H1 (cell line): Measurements from ENCODE around the gene RYR3. TPM values are rescaled to one million over a fixed set of nuclear protein-coding genes. Genes with fewer than 3 reads are reported as not detected.

ENCODE experiments used
- CTCF ChIA-PET: fragments of 300-600 bp; sonication (Branson Sonifier 250); formaldehyde crosslinking; loops from one replicate; lab custom pipeline; 2021; ENCODE audit not compliant: partially characterized antibody; lab: Charles Lee
- POLR2A ChIA-PET: fragments of 300-600 bp; sonication (Branson Sonifier 250); formaldehyde crosslinking; loops from one replicate; lab custom pipeline; 2021; ENCODE audit warnings: inconsistent platforms; ENCODE audit not compliant: partially characterized antibody; lab: Charles Lee
- DNase-seq, 2 experiments: peaks; one replicate each; pipeline versions ENCODE4 v3.0.0 to v3.0.0-alpha.2; 2010 to 2022; ENCODE audit warnings: low spot score in 2 of 2, low read depth in 1 of 2, mixed read lengths in 1 of 2
- FAIRE-seq: peaks from 2 replicates; lab custom pipeline; 2011; peaks lifted over from hg19 to GRCh38; lab: Jason Lieb, UNC
- H2AFZ ChIP-seq: 2 replicates; pipeline ENCODE4 v1.8.1; 2012; ENCODE audit warnings: low read length, inconsistent platforms
- H2AK5ac ChIP-seq: 2 replicates; pipeline ENCODE4 v1.6.1; 2013; ENCODE audit warnings: low read depth, low read length
- H2BK120ac ChIP-seq: replicated peaks from 2 replicates; pipeline ENCODE3; 2013; ENCODE audit warnings: low read depth, low read length, inconsistent platforms
- H2BK12ac ChIP-seq: 2 replicates; pipeline ENCODE4 v1.6.1; 2013; ENCODE audit warnings: low read depth, low read length
- H2BK15ac ChIP-seq: 2 replicates; pipeline ENCODE4 v1.6.1; 2013; ENCODE audit warnings: low read length
- H2BK20ac ChIP-seq: 2 replicates; pipeline ENCODE4 v1.6.1; 2013; ENCODE audit warnings: low read length
- H2BK5ac ChIP-seq: 2 replicates; pipeline ENCODE4 v1.6.1; 2013; ENCODE audit warnings: low read depth, low read length
- H3K14ac ChIP-seq: 2 replicates; pipeline ENCODE4 v1.6.1; 2013; ENCODE audit warnings: inconsistent platforms; ENCODE audit not compliant: insufficient read length
- H3K18ac ChIP-seq: 2 replicates; pipeline ENCODE4 v1.6.1; 2013; ENCODE audit warnings: low read length; ENCODE audit errors: extremely low read depth
- H3K23ac ChIP-seq: 2 replicates; pipeline ENCODE4 v1.6.1; 2013; ENCODE audit warnings: inconsistent platforms; ENCODE audit not compliant: insufficient read length
- H3K23me2 ChIP-seq: 2 replicates; pipeline ENCODE4 v1.6.1; 2013; ENCODE audit warnings: low read depth, low read length
- H3K27ac ChIP-seq: 2 replicates; pipeline ENCODE4 v1.6.1; 2011; ENCODE audit warnings: low read depth, low read length, inconsistent platforms
- H3K27me3 ChIP-seq, 4 experiments: replicated peaks in 1 of 4; 1 replicate in 1 of 4; 2 replicates in 3 of 4; pipeline versions ENCODE4 v1.6.1 to v1.8.1; 2011 to 2013; ENCODE audit warnings: low read length in 3 of 4, mild to moderate bottlenecking in 3 of 4, inconsistent platforms in 2 of 4, mixed read lengths in 2 of 4, moderate library complexity in 1 of 4; ENCODE audit not compliant: control insufficient read depth in 3 of 4, insufficient read depth in 3 of 4; ENCODE audit errors: extremely low read depth in 1 of 4
- H3K36me3 ChIP-seq, 4 experiments: 2 replicates each; pipeline versions ENCODE4 v1.6.1 to v1.8.1; 2011 to 2013; ENCODE audit warnings: mild to moderate bottlenecking in 4 of 4, low read length in 3 of 4, moderate library complexity in 2 of 4, control low read depth in 1 of 4, inconsistent platforms in 1 of 4; ENCODE audit not compliant: insufficient read depth in 4 of 4, control insufficient read depth in 2 of 4
- H3K4ac ChIP-seq: replicated peaks from 2 replicates; pipeline ENCODE3; 2013; ENCODE audit warnings: low read length, low read depth, mixed read lengths, inconsistent platforms; ENCODE audit not compliant: insufficient read length
- H3K4me1 ChIP-seq, 4 experiments: replicated peaks in 1 of 4; 1 replicate in 1 of 4; 2 replicates in 3 of 4; pipeline versions ENCODE4 v1.6.1 to v1.8.1; 2011 to 2013; ENCODE audit warnings: low read length in 3 of 4, inconsistent platforms in 2 of 4, mixed read lengths in 1 of 4; ENCODE audit not compliant: insufficient read depth in 4 of 4, control insufficient read depth in 3 of 4
- H3K4me2 ChIP-seq, 2 experiments: 2 replicates each; pipeline versions ENCODE4 v1.6.1 to v1.8.1; 2011 to 2013; ENCODE audit warnings: low read depth in 2 of 2, low read length in 2 of 2, control low read depth in 1 of 2, inconsistent platforms in 1 of 2, mild to moderate bottlenecking in 1 of 2; ENCODE audit not compliant: insufficient read depth in 1 of 2
- H3K4me3 ChIP-seq, 4 experiments: fragments of 200-600, 300-600 bp in 1 of 4; sonication (generic), shearing (Covaris generic), sonication (Bioruptor Twin) in 1 of 4; 2 replicates each; pipeline versions ENCODE4 v1.5.1 to v1.8.1; 2011 to 2016; ENCODE audit warnings: low read length in 4 of 4, low read depth in 3 of 4, control low read depth in 2 of 4, inconsistent platforms in 2 of 4, mild to moderate bottlenecking in 2 of 4, mixed read lengths in 1 of 4, moderate library complexity in 1 of 4; ENCODE audit not compliant: insufficient read depth in 2 of 4; ENCODE audit errors: extremely low read depth in 1 of 4
- H3K56ac ChIP-seq: replicated peaks from 2 replicates; pipeline ENCODE3; 2013; ENCODE audit warnings: low read depth, mild to moderate bottlenecking, mixed read lengths, low read length, inconsistent platforms; ENCODE audit not compliant: insufficient read length
- H3K79me1 ChIP-seq: 2 replicates; pipeline ENCODE4 v1.6.1; 2013; ENCODE audit warnings: low read depth, low read length, control low read depth
- H3K79me2 ChIP-seq, 2 experiments: 2 replicates each; pipeline versions ENCODE4 v1.6.1 to v1.8.1; 2012 to 2013; ENCODE audit warnings: low read length in 2 of 2, mild to moderate bottlenecking in 2 of 2, inconsistent platforms in 1 of 2; ENCODE audit not compliant: insufficient read depth in 2 of 2, control insufficient read depth in 1 of 2
- H3K9ac ChIP-seq, 4 experiments: replicated peaks in 1 of 4; 1 replicate in 1 of 4; 2 replicates in 3 of 4; pipeline versions ENCODE4 v1.6.1 to v1.8.1; 2011 to 2013; ENCODE audit warnings: low read depth in 3 of 4, low read length in 3 of 4, control low read depth in 2 of 4, mild to moderate bottlenecking in 2 of 4, moderate library complexity in 2 of 4, inconsistent platforms in 1 of 4; ENCODE audit errors: extremely low read depth in 1 of 4
- H3K9me3 ChIP-seq, 2 experiments: 2 replicates each; pipeline versions ENCODE4 v1.6.1 to v1.8.1; 2012 to 2013; ENCODE audit warnings: mild to moderate bottlenecking in 2 of 2, moderate library complexity in 2 of 2, control low read depth in 1 of 2, inconsistent platforms in 1 of 2, low read depth in 1 of 2, low read length in 1 of 2, mixed read lengths in 1 of 2; ENCODE audit not compliant: insufficient read depth in 2 of 2
- H4K20me1 ChIP-seq, 2 experiments: replicated peaks in 1 of 2; 2 replicates each; pipeline versions ENCODE3 to v1.8.1; 2011 to 2013; ENCODE audit warnings: inconsistent platforms in 2 of 2, low read length in 2 of 2, mild to moderate bottlenecking in 1 of 2; ENCODE audit not compliant: insufficient read depth in 2 of 2, control insufficient read depth in 1 of 2
- H4K5ac ChIP-seq: 2 replicates; pipeline ENCODE4 v1.6.1; 2013; ENCODE audit warnings: low read length, low read depth, mixed read lengths, inconsistent platforms; ENCODE audit not compliant: insufficient read length
- H4K8ac ChIP-seq: 2 replicates; pipeline ENCODE4 v1.8.0; 2013; ENCODE audit warnings: mild to moderate bottlenecking, moderate library complexity, low read length, inconsistent platforms; ENCODE audit not compliant: insufficient read depth; ENCODE audit errors: extremely low read depth
- H4K91ac ChIP-seq: replicated peaks from 2 replicates; pipeline ENCODE3; 2013; ENCODE audit warnings: low read length, mixed read lengths, inconsistent platforms; ENCODE audit not compliant: insufficient read length
- ATF2 ChIP-seq: IDR thresholded peaks from 2 replicates; pipeline ENCODE4 v1.6.1; 2012; ENCODE audit warnings: low read length, inconsistent platforms
- BACH1 ChIP-seq: IDR thresholded peaks from 2 replicates; pipeline ENCODE4 v1.6.1; 2012; ENCODE audit warnings: low read length, improper control_type of control experiment
- CHD2 ChIP-seq: IDR thresholded peaks from 2 replicates; pipeline ENCODE4 v1.6.1; 2012; ENCODE audit warnings: low read length, improper control_type of control experiment
- CTBP2 ChIP-seq: IDR thresholded peaks from 2 replicates; pipeline ENCODE4 v1.7.0; 2011; ENCODE audit warnings: borderline replicate concordance, mild to moderate bottlenecking, moderate library complexity, mixed read lengths, low read length; ENCODE audit not compliant: insufficient read depth, insufficient read length
- GABPA ChIP-seq: IDR thresholded peaks from 2 replicates; pipeline ENCODE4 v1.6.1; 2011; ENCODE audit warnings: mild to moderate bottlenecking, low read length, moderate library complexity, borderline replicate concordance; ENCODE audit not compliant: insufficient read depth
- MAFK ChIP-seq: IDR thresholded peaks from 2 replicates; pipeline ENCODE4 v1.6.1; 2012; ENCODE audit warnings: low read depth, mild to moderate bottlenecking, improper control_type of control experiment, low read length
- POLR2A ChIP-seq, 2 experiments: IDR thresholded peaks; 1 replicate in 1 of 2; 2 replicates in 1 of 2; pipeline ENCODE4 v1.6.1; 2011; ENCODE audit warnings: low read depth in 2 of 2, low read length in 2 of 2, mild to moderate bottlenecking in 2 of 2; ENCODE audit errors: control extremely low read depth in 1 of 2
- RNF2 ChIP-seq: fragments of 200-900, 300-1000 bp; sonication (generic); IDR thresholded peaks from 2 replicates; pipeline ENCODE4 v1.7.1; 2016; ENCODE audit warnings: borderline replicate concordance, low read depth, mild to moderate bottlenecking, antibody characterized with exemption, low read length; ENCODE audit not compliant: poor library complexity, severe bottlenecking; ENCODE audit errors: missing control alignments
- SIRT6 ChIP-seq: IDR thresholded peaks from one replicate; pipeline ENCODE4 v1.7.1; 2012; ENCODE audit warnings: low read length, inconsistent platforms
- SP2 ChIP-seq: IDR thresholded peaks from 2 replicates; pipeline ENCODE4 v1.6.1; 2012; ENCODE audit warnings: mild to moderate bottlenecking, low read length, inconsistent platforms
- SUZ12 ChIP-seq: fragments of 200-600 bp; sonication (generic); IDR thresholded peaks from 2 replicates; pipeline ENCODE4 v1.6.1; 2012; ENCODE audit warnings: mild to moderate bottlenecking, inconsistent platforms, low read length, moderate library complexity, mixed read lengths
- TBP ChIP-seq: IDR thresholded peaks from 2 replicates; pipeline ENCODE4 v1.6.1; 2011; ENCODE audit warnings: low read depth, low read length, improper control_type of control experiment
- WGBS, 2 experiments: shearing (Covaris generic) in 1 of 2; methylation state at CpG; one replicate each; pipeline versions ENCODE4 v1.1.6 to v1.1.7; 2013 to 2015; ENCODE audit warnings: low lambda C conversion rate in 2 of 2, mixed read lengths in 2 of 2, inconsistent platforms in 1 of 2, low coverage in 1 of 2, missing lambda C conversion rate in 1 of 2; ENCODE audit not compliant: insufficient replicate concordance in 2 of 2, insufficient coverage in 1 of 2, insufficient read length in 1 of 2; ENCODE audit errors: extremely low coverage in 1 of 2, missing lambda C conversion rate in 1 of 2; 5-methylcytosine and 5-hydroxymethylcytosine counted together
- polyA plus RNA-seq, 7 experiments: library from polyadenylated mRNA; depleted of rRNA in 3 of 7; stranded (reverse) in 5 of 7; unstranded in 2 of 7; fragments of >200 nt in 5 of 7; fragments of 200-250 nt in 2 of 7; gene quantifications; 1 replicate in 5 of 7; 2 replicates in 1 of 7; 4 replicates in 1 of 7; pipeline versions ENCODE4 v1.2.1 to v1.2.3, GENCODE V29; 2011 to 2013; ENCODE audit warnings: missing spikeins in 2 of 7, mixed read lengths in 2 of 7
- total RNA-seq: library from RNA; stranded (reverse); fragmentation: NEBNext Ultra II Directional; extraction: Animal tissue kit (Norgen Biotek cat#: 25700); gene quantifications from 2 replicates; pipeline ENCODE4 v1.2.1, GENCODE V29; 2021

The RYR3 gene
- total and polyA plus RNA-seq, 2 of the 8 experiments (the other 6 are each of a cell fraction or from before 2014, with no cell fraction given), result 0.33 to 3.4 TPM

- DNase-seq (no peak), FAIRE-seq (no peak)
- Histone ChIP-seq H3K23ac (no peak overlapping the region), H3K79me2 (no peaks in the 10 kb centered on the region), H3K9me3 (no peaks in the 10 kb centered on the region), H4K5ac (no peak overlapping the region), H4K91ac (peak overlapping the region; percentile 45), H2BK12ac (peak overlapping the region; percentile 17; the same call in 1 of the 2 replicates), H3K18ac (peak overlapping the region; percentile 44; the same call in 1 of the 2 replicates), H3K23me2 (no peaks in the 10 kb centered on the region), H2BK15ac (no peak overlapping the region), H4K20me1 (no peaks in the 10 kb centered on the region), H3K36me3 (no peaks in the 10 kb centered on the region), H3K27me3 (no peaks in the 10 kb centered on the region), H3K4me3 (peak overlapping the region in 1 of 4 experiments; percentile 11; a peak in 1 of 8 replicates), H3K4me1 (peaks cover 0 to 9% (median 5%) of the 10 kb centered on the region in 4 experiments; a peak in 6 of 7 replicates), H3K27ac (no peak overlapping the region), H2BK120ac (no peak overlapping the region), H3K14ac (no peak overlapping the region), H3K9ac (no peak overlapping the region), H3K4ac (no peak overlapping the region), H3K56ac (no peak overlapping the region), H2BK20ac (peak overlapping the region; percentile 13), H2AFZ (no peak overlapping the region), H2AK5ac (no peak overlapping the region), H2BK5ac (no peak overlapping the region; the same call in 1 of the 2 replicates), H4K8ac (no peak overlapping the region), H3K4me2 (peak overlapping the region in 1 of 2 experiments; percentile 50; a peak in 2 of 4 replicates), H3K79me1 (no peaks in the 10 kb centered on the region)
- POLR2A ChIA-PET, result interaction anchor here (0.7 kb wide), 1 partner anchor 8 kb away, joined by 3 read pairs; no protein-coding TSS in a partner anchor
- CTCF ChIA-PET, result interaction anchor here (1.0 kb wide), 1 partner anchor 64 kb away, joined by 3 read pairs; no protein-coding TSS in a partner anchor
- WGBS, 2 experiments, result 89% methylated on average over 4 of the region's 4 CpGs; no CpG with 5 or more reads in 1 of the 2 experiments
- TF ChIP-seq CHD2 (no peak), CTBP2 (no peak), POLR2A (IDR thresholded peaks at IDR 0.05; ENCODE audit: control extremely low read depth in 1 of 2, low read depth in 2 of 2, low read length in 2 of 2) (no peak), SUZ12 (no peak), SIRT6 (no peak), GABPA (no peak), MAFK (no peak), RNF2 (no peak), SP2 (no peak), TBP (no peak), BACH1 (no peak), ATF2 (no peak)
These were observed 533.8 kb downstream of the RYR3 start for GRCh38 chr15:33844597-33844996.
